Effector memory CD4-positive, alpha-beta T cell (primary cell): ENCODE data around the gene INAFM2.

Experiments
- DNase-seq, 3 donors: peaks; one replicate each; pipeline ENCODE4 v3.0.0-alpha.2; 2020
- H3K27ac ChIP-seq: 2 replicates; pipeline ENCODE4 v1.7.0; 2013; ENCODE audit warnings: mild to moderate bottlenecking, low read length, moderate library complexity; ENCODE audit not compliant: insufficient read depth, poor library complexity, severe bottlenecking
- H3K27me3 ChIP-seq: replicated peaks from 2 replicates; pipeline ENCODE4 v1.7.0; 2013; ENCODE audit warnings: mild to moderate bottlenecking, low read length; ENCODE audit not compliant: insufficient read depth, control insufficient read depth, poor library complexity, severe bottlenecking
- H3K36me3 ChIP-seq: 2 replicates; pipeline ENCODE4 v1.7.0; 2013; ENCODE audit warnings: mild to moderate bottlenecking, low read length, moderate library complexity; ENCODE audit not compliant: control insufficient read depth, insufficient read depth
- H3K4me1 ChIP-seq: 2 replicates; pipeline ENCODE4 v1.7.0; 2013; ENCODE audit warnings: low read length, mild to moderate bottlenecking; ENCODE audit not compliant: control insufficient read depth, insufficient read depth, poor library complexity, severe bottlenecking
- H3K4me3 ChIP-seq: 2 replicates; pipeline ENCODE4 v1.7.0; 2013; ENCODE audit warnings: low read length, low read depth, mild to moderate bottlenecking; ENCODE audit not compliant: insufficient read depth, poor library complexity, severe bottlenecking
- H3K9me3 ChIP-seq: 2 replicates; pipeline ENCODE4 v1.7.0; 2013; ENCODE audit warnings: mild to moderate bottlenecking, low read length, moderate library complexity; ENCODE audit not compliant: control insufficient read depth

INAFM2 gene

DNA sequence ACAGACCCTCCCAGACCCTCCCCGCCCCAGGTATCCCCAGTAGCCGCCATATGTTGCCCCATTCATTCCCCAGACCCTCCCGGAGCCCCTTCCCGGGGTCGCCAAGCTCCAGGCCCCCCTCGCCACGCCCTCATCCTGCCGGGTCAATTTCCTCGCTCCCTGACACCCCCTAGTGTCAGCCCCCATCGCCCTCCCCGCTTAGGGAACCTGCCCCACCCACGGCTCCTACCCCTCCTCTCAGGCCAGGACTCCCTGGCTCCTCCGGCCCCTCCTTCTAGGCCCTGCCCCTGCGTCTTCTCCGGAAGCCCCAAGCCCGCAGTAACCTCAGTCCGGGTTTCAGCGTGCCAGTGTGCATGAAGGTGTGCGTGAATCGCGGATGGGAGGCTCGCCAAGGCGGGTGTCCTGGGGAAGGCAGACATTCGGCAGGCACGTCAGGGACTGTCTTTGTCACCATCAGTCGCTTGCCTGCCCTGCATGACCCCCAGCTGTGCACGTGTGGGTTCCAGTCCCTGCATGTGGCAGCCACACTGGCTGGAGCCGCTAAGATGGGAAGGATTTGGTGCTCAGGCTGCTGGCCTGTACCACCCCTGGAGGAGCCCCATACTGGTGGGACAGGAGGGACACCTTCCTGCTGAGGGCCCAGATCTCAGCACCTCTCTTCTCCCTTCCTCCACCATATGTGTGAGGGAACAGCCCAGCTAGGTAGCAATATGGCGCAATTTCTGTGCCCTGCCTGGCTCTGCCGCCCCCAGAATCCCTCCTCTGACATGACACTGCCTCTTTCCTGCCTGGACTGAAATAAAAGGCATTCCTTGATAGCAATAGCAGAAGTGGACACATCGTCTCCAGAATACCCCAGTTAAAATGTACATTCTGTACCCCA, 35.2 kb downstream of the INAFM2 start:
- peak in 1 of 3 donors; percentile 22 for DNase-seq
- H3K36me3 ChIP-seq = no peaks in the 10 kb centered on the region
- peaks cover 13% of the 10 kb centered on the region for H3K4me1 ChIP-seq
- H3K4me3 ChIP-seq = peak overlapping the region; percentile 69
- no peak overlapping the region for H3K27ac ChIP-seq
- H3K27me3 ChIP-seq = no peaks in the 10 kb centered on the region
- no peaks in the 10 kb centered on the region for H3K9me3 ChIP-seq

DNA sequence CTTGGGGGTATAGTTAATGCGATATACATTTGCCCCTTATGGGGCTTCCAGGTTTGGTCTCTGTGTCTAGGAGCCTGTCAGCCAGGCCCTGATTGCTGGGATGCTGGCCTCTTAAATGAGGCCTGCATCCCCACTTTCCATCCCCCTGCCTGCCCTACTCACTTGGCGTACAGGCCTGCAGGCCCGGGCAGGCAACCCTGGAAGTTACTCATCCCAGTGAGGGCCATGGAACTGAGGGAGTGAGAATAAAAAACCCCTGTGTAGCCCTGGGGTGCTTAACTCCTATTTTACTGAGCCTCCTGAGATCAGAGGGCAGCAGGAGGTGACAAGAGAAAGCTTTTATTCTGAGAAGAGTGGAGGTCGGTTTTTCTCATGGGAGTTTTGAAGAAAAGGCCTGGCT, 36.5 kb downstream of the INAFM2 start:
- Histone ChIP-seq H3K36me3 (no peaks in the 10 kb centered on the region), H3K27ac (no peak overlapping the region), H3K9me3 (no peaks in the 10 kb centered on the region), H3K4me3 (no peak overlapping the region), H3K27me3 (no peaks in the 10 kb centered on the region), H3K4me1 (peaks cover 13% of the 10 kb centered on the region)
- no peak for DNase-seq

DNA sequence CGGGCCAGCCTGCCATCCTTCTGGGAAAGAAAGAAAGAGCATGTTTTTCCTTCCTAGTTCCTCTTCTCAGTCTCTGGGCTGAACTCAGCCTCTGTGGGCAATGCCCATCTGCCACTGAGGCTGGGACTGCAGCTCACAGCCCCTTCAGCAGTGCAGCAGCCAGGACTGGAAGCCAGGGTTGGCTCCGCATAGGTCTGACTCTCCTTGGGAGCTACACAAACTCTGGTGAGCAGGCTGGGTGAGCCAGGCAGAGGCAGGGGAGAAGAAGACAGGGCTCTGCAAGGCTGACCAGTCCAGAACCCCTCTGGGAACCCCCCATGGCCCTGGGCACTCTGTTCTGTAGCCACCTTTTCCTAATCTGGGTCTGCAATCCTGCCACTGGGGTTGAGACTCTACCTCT, 38.1 kb downstream of the INAFM2 start:
- H3K27me3 ChIP-seq = no peaks in the 10 kb centered on the region
- H3K4me3 ChIP-seq = no peak overlapping the region
- H3K4me1 ChIP-seq = peaks cover 13% of the 10 kb centered on the region
- no peaks in the 10 kb centered on the region for H3K9me3 ChIP-seq
- H3K36me3 ChIP-seq = no peaks in the 10 kb centered on the region
- H3K27ac ChIP-seq = no peak overlapping the region
- no peak for DNase-seq

DNA sequence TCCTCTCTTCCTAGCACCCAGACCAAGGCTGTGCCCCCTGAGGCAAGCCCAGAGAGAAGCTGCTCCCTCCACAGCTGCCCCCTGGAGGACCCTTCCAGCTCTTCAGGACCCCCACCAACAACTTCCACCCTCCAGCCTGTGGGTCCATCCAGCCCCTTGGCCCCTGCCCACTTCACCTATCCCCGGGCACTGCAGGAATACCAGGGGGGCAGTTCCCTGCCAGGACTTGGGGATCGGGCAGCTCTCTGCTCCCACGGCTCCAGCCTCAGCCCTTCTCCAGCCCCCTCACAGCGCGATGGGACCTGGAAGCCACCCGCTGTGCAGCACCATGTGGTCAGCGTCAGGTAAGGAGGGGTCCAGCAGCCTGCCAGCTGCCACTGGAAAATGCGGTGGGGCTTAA, 40.1 kb downstream of the INAFM2 start:
- Histone ChIP-seq H3K4me3 (no peak overlapping the region), H3K4me1 (peaks cover 18% of the 10 kb centered on the region), H3K9me3 (no peaks in the 10 kb centered on the region), H3K36me3 (no peaks in the 10 kb centered on the region), H3K27me3 (no peaks in the 10 kb centered on the region), H3K27ac (no peak overlapping the region)
- DNase-seq = no peak

DNA sequence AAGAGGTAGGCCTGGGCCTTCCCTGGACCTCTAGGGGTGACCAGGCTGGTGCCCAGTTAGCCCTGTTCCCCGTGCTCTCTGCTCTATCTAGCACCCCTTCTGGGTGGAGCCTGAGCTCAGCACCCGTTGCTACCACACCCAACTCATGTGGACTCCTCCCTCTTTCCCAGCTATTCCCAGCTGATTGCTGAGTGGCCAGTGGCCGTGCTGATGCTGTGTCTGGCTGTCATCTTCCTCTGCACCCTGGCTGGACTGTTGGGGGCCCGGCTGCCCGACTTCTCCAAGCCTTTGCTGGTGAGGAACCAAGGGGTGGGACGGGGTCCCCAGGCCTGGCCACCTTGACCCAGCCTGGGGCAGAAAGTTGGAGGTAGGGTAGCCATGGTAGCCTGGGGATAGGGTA, 40.8 kb downstream of the INAFM2 start:
- no peaks in the 10 kb centered on the region for H3K27me3 ChIP-seq

DNA sequence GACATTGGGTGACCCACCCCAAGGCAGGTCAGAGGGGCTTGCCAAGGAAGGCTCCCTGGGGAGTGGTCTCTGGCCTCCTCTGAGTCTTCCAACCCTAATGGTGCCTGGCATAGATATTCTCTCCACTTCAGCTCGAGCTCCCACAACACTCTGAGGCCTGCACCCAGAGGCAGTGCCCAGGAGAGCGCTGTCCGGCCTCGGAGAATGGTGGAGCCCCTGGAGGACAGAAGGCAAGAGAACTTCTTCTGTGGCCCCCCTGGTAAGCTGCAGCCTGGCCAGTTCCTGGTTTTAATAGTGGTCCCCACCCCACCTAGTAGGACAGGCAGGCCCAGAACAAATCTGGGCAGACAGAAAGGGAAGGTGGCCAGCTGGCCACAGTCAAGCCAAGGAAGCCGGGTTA, 41.5 kb downstream of the INAFM2 start:
- DNase-seq = no peak
- Histone ChIP-seq H3K27me3 (no peaks in the 10 kb centered on the region), H3K4me1 (peaks cover 14% of the 10 kb centered on the region), H3K27ac (no peak overlapping the region), H3K9me3 (no peaks in the 10 kb centered on the region), H3K4me3 (no peak overlapping the region), H3K36me3 (no peaks in the 10 kb centered on the region)

More for the DNA sequence above, 40.8 kb downstream of the INAFM2 start:
- Histone ChIP-seq H3K4me1 (peaks cover 14% of the 10 kb centered on the region), H3K4me3 (no peak overlapping the region), H3K27ac (no peak overlapping the region), H3K36me3 (no peaks in the 10 kb centered on the region), H3K9me3 (no peaks in the 10 kb centered on the region)
- no peak for DNase-seq

DNA sequence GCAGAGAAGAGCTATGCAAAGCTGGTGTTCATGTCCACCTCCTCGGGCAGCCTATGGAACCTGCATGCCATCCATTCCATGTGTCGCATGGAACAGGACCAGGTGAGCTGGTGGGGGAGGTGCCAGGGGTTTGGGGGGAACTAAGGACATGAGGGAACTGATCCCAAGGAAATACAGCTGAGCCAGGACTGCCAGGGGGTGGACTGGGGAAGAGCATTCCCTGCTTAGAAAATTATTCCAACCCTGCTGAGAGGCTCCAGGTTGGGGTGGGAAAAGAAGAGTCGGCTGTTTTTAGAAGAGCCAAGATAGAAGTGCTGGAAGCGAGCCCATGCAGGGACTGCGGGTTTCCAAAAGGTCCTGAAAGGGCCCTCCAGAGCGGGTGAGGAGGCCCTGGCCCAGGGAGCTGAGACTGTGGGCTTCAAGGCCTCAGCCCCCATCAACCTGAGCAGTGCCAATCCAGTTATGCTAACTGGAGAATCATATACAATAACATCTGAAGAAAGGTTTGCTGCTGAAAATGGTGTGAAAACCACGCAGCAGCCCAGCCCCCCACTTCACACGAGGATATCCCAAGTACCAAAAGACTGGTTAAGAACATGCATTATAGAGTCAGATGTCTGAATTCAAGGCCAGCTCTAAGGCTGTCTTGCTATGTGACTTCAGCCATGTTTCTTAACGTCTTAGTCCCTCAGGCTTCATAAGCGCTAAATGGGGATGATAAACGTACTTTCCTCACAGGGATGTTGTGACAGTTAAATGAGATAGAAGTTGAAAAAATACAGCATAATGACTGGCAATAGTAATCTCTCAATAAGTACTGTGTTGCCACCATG, 42.3 kb downstream of the INAFM2 start:
- no peak for DNase-seq
- Histone ChIP-seq H3K4me3 (no peak overlapping the region), H3K36me3 (no peaks in the 10 kb centered on the region), H3K4me1 (peaks cover 14% of the 10 kb centered on the region), H3K9me3 (no peaks in the 10 kb centered on the region), H3K27ac (no peak overlapping the region), H3K27me3 (no peaks in the 10 kb centered on the region)

DNA sequence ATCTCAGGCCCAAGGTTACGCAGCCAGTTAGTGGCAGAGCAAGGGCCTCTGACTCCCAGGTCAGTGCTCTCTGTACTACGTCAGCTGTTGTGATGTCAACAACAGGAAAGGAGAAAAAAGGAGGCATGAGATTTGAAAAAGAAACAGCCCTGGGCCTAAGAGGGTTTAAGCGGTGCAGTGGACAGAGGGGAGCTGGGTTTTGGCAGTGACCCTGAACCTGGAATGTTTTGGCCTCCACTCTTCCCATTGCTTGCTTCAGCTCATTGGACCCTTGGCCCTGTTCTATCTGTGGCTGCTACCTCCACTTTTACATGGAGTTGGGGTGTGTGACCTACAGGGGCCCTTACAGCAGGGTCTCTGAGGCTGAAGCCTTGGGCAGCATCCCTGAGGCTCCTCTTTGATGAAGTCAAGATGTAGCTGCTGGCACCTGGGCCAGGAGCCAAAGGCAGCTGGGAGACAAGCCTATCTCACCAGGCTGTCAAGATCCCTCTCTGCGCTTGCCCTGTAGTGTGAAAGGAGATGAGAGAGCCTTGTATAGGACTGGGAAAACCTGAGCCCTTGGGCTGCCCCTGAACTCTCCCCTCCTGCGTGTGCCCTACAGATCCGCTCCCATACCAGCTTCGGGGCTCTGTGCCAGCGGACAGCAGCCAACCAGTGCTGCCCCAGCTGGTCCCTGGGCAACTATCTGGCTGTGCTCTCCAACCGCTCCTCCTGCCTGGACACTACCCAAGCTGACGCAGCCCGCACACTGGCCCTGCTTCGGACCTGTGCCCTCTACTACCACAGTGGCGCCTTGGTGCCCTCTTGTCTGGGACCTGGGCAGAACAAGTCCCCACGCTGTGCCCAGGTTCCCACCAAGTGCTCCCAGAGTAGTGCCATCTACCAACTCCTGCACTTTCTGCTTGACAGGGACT, 43.2 kb downstream of the INAFM2 start:
- Histone ChIP-seq H3K27me3 (no peaks in the 10 kb centered on the region), H3K27ac (peak overlapping the region; percentile 26), H3K9me3 (no peaks in the 10 kb centered on the region), H3K4me3 (peak overlapping the region; percentile 59), H3K36me3 (no peaks in the 10 kb centered on the region), H3K4me1 (peaks cover 14% of the 10 kb centered on the region)
- DNase-seq = no peak

DNA sequence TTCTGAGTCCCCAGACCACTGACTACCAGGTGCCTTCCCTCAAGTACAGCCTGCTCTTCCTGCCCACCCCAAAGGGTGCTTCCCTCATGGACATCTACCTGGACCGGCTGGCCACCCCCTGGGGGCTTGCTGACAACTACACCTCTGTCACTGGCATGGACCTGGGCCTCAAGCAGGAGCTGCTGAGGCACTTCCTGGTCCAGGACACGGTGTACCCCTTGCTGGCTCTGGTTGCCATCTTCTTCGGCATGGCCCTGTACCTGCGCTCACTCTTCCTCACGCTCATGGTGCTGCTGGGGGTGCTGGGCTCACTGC, 43.8 kb downstream of the INAFM2 start:
- H3K36me3 ChIP-seq = no peaks in the 10 kb centered on the region
- no peaks in the 10 kb centered on the region for H3K9me3 ChIP-seq
- H3K4me3 ChIP-seq = peak overlapping the region; percentile 59
- H3K4me1 ChIP-seq = peaks cover 14% of the 10 kb centered on the region
- no peaks in the 10 kb centered on the region for H3K27me3 ChIP-seq
- DNase-seq = no peak
- H3K27ac ChIP-seq = peak overlapping the region; percentile 26
